HepG2 (cell line): ENCODE data around the gene MPC2. TPM values are rescaled to one million over a fixed set of nuclear protein-coding genes. Genes with fewer than 3 reads are reported as not detected.

Experiments used
- MAFG ChIP-seq: sonication (generic); formaldehyde crosslinking; IDR thresholded peaks from 2 replicates; pipeline ENCODE4 v1.5.1; 2020; ENCODE audit warnings: mild to moderate bottlenecking, missing genetic modification reagents
- SMAD9 ChIP-seq: sonication (generic); formaldehyde crosslinking; IDR thresholded peaks from 2 replicates; pipeline ENCODE4 v1.5.1; 2020; ENCODE audit warnings: mild to moderate bottlenecking, missing genetic modification reagents
- ZBTB7B ChIP-seq: sonication (generic); formaldehyde crosslinking; IDR thresholded peaks from 2 replicates; pipeline ENCODE4 v1.4.0; 2020; ENCODE audit warnings: missing genetic modification reagents
- ZSCAN30 ChIP-seq: sonication (generic); formaldehyde crosslinking; IDR thresholded peaks from 2 replicates; pipeline ENCODE4 v1.5.0; 2020; ENCODE audit warnings: mild to moderate bottlenecking, missing genetic modification reagents
- polyA plus RNA-seq, 8 experiments: library from polyadenylated mRNA; depleted of rRNA in 3 of 8; stranded (reverse) in 7 of 8; unstranded in 1 of 8; fragments of >200 nt; fragmentation: Illumina TruSeq in 4 of 8; extraction: Trizol in 4 of 8; gene quantifications; 2 replicates each; pipeline versions ENCODE4 v1.2.1 to v1.2.3, GENCODE V29; 2011 to 2016; ENCODE audit warnings: low read depth in 4 of 8, missing spikeins in 1 of 8, mixed read lengths in 1 of 8; ENCODE audit not compliant: insufficient read depth in 1 of 8
- total RNA-seq, 5 experiments: library from RNA; depleted of rRNA; stranded (reverse); fragments of >200 nt; fragmentation: Illumina TruSeq; extraction: Trizol; gene quantifications; 2 replicates each; pipeline ENCODE4 v1.2.3, GENCODE V29; 2016; ENCODE audit warnings: low read depth in 1 of 5
- TF ChIP-seq, protein P1 (sequence below): sonication (generic); formaldehyde crosslinking; IDR thresholded peaks from 2 replicates; pipeline ENCODE4 v1.4.0; 2020; ENCODE audit warnings: mild to moderate bottlenecking, missing genetic modification reagents
- TF ChIP-seq, protein P2 (sequence below): sonication (generic); formaldehyde crosslinking; IDR thresholded peaks from 2 replicates; pipeline ENCODE4 v1.5.1; 2020; ENCODE audit warnings: missing genetic modification reagents, mild to moderate bottlenecking, borderline replicate concordance
- TF ChIP-seq, protein P3 (sequence below): sonication (generic); formaldehyde crosslinking; IDR thresholded peaks from 2 replicates; pipeline ENCODE4 v1.9.0; 2021; ENCODE audit warnings: missing genetic modification reagents, borderline replicate concordance
- TF ChIP-seq, protein P4 (sequence below): sonication (generic); formaldehyde crosslinking; IDR thresholded peaks from 2 replicates; pipeline ENCODE4 v1.8.1; 2023; ENCODE audit warnings: mild to moderate bottlenecking, moderate library complexity, missing genetic modification reagents

The MPC2 gene
- total and polyA plus RNA-seq, 2 of the 13 experiments (the other 11 are each of a cell fraction or from before 2014, with no cell fraction given): 38.8 to 136 TPM

DNA sequence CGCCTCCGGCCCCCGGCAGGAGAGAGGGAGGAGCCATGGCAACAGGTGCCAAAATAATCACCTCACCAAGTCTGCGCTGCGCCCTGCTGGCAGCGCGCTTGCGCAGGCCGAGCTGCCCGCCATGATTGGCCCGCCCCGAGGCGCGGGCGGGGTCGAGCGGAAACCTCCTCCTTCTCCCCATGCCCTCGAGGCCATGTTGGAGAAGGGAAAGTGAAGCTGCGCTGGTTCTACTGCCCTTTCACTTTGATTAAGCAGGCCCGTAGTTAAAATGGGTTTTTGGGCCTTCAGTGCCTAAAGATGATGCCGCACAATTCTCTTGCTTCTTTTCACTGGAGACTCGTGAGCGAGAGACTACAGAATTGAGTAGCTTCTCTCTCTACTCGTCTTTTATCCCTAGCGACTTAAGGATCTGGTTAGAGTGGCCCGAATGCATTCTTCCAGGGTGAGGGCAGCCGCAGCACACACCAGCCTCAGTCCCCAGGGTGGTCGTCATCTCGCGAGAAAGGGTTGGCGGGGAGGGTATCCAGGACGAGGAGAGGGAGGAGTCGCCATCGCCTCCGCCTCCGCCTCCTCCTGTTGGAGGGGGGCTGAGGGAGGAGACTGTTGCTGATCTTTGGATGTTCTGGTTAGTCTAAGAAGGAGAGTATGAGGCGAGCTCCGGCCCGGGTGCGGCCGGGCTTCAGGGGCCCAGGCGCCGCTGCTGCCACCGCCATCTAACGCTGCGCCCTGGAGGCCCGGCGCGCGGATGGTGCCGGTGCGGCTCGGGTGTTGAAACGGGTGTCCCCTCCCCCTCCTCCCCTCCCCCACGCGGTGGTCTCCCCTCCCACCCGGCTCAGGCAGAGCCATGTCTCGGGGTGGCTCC lies 573 bp downstream of the MPC2 start, which contains the start of gene DCAF6 (continued):
- TF ChIP-seq, protein P1, sequence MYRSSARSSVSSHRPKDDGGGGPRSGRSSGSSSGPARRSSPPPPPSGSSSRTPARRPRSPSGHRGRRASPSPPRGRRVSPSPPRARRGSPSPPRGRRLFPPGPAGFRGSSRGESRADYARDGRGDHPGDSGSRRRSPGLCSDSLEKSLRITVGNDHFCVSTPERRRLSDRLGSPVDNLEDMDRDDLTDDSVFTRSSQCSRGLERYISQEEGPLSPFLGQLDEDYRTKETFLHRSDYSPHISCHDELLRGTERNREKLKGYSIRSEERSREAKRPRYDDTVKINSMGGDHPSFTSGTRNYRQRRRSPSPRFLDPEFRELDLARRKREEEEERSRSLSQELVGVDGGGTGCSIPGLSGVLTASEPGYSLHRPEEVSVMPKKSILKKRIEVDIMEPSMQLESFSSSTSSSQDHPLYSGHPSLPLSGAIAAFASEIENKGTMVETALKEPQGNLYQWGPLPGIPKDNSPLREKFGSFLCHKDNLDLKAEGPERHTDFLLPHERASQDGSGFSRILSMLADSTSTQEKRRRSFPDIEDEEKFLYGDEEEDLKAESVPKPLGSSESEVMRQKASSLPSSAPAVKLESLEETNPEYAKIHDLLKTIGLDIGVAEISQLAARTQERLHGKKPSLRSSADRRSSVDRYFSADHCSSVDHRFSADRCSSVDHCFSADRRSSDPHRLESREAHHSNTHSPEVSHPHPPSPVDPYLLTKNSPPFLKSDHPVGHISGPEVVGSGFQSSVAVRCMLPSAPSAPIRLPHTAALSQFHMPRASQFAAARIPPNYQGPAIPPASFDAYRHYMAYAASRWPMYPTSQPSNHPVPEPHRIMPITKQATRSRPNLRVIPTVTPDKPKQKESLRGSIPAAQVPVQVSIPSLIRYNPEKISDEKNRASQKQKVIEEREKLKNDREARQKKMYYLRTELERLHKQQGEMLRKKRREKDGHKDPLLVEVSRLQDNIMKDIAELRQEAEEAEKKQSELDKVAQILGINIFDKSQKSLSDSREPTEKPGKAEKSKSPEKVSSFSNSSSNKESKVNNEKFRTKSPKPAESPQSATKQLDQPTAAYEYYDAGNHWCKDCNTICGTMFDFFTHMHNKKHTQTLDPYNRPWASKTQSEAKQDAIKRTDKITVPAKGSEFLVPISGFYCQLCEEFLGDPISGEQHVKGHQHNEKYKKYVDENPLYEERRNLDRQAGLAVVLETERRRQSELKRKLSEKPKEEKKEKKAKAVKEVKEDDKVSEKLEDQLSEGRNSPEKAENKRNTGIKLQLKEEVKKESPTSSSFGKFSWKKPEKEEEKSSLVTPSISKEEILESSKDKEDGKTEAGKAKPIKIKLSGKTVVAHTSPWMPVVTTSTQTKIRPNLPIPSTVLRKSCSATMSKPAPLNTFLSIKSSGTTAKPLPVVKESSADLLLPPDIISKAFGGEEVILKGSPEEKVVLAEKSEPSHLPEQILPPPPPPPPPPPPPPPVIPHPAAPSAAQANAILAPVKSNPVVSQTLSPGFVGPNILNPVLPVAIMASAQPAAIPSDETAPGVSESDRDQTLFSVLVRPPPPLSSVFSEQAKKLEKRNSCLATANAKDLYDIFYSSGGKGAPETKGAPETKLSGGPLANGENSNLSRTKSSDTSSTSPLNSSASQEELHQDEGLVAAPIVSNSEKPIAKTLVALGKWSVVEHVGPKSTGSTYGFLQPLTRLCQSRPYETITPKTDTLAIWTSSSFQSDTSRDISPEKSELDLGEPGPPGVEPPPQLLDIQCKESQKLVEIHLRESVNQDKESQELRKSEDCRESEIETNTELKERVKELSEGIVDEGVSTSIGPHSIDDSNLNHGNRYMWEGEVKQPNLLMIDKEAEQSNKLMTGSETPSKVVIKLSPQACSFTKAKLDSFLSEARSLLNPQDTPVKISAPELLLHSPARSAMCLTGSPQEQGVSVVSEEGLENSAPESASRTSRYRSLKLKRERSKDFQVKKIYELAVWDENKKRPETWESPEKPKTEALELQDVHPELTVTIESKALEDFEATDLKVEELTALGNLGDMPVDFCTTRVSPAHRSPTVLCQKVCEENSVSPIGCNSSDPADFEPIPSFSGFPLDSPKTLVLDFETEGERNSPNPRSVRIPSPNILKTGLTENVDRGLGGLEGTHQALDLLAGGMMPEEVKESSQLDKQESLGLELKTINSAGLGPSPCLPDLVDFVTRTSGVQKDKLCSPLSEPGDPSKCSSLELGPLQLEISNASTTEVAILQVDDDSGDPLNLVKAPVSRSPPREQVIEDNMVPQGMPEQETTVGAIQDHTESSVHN (CRISPR knock-in tag): 0 out of 2 replicates have a peak, but pooled peaks have one; percentile 30
- TF ChIP-seq ZBTB7B: peak; percentile 86
- TF ChIP-seq MAFG: no peak
- TF ChIP-seq, protein P2, sequence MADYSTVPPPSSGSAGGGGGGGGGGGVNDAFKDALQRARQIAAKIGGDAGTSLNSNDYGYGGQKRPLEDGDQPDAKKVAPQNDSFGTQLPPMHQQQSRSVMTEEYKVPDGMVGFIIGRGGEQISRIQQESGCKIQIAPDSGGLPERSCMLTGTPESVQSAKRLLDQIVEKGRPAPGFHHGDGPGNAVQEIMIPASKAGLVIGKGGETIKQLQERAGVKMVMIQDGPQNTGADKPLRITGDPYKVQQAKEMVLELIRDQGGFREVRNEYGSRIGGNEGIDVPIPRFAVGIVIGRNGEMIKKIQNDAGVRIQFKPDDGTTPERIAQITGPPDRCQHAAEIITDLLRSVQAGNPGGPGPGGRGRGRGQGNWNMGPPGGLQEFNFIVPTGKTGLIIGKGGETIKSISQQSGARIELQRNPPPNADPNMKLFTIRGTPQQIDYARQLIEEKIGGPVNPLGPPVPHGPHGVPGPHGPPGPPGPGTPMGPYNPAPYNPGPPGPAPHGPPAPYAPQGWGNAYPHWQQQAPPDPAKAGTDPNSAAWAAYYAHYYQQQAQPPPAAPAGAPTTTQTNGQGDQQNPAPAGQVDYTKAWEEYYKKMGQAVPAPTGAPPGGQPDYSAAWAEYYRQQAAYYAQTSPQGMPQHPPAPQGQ: no peak
- TF ChIP-seq SMAD9 (CRISPR knock-in tag): no peak
- TF ChIP-seq, protein P3, sequence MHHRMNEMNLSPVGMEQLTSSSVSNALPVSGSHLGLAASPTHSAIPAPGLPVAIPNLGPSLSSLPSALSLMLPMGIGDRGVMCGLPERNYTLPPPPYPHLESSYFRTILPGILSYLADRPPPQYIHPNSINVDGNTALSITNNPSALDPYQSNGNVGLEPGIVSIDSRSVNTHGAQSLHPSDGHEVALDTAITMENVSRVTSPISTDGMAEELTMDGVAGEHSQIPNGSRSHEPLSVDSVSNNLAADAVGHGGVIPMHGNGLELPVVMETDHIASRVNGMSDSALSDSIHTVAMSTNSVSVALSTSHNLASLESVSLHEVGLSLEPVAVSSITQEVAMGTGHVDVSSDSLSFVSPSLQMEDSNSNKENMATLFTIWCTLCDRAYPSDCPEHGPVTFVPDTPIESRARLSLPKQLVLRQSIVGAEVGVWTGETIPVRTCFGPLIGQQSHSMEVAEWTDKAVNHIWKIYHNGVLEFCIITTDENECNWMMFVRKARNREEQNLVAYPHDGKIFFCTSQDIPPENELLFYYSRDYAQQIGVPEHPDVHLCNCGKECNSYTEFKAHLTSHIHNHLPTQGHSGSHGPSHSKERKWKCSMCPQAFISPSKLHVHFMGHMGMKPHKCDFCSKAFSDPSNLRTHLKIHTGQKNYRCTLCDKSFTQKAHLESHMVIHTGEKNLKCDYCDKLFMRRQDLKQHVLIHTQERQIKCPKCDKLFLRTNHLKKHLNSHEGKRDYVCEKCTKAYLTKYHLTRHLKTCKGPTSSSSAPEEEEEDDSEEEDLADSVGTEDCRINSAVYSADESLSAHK (CRISPR knock-in tag): no peak
- 0 out of 2 replicates have a peak, but pooled peaks have one; percentile 22 for TF ChIP-seq ZSCAN30 (CRISPR knock-in tag)
- TF ChIP-seq, protein P4, sequence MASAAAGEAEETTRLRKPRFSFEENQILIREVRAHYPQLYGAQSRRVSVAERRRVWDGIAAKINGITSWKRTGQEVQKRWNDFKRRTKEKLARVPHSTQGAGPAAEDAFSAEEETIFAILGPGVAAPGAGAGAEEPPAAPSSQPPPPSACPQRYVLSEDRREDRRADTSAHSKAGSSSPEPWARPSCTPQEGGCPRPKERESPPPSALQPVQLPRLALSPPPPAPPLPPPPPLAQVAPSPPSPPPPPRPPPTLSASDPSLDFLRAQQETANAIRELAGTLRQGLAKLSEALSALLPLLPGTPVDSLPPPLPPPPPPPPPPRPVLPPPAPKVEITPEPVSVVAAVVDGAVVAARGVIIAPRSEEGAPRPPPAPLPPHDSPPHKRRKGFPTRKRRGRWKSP (CRISPR knock-in tag): peak; percentile 24; the same call in 1 of the 2 replicates
